Astrocyte of the hippocampus (primary cell): ENCODE results near the gene LDB1.

Experiments
- DNase-seq: peaks from one replicate; pipeline ENCODE4 v3.0.0; 2011; ENCODE audit warnings: low read depth, low spot score

Gene LDB1

DNA sequence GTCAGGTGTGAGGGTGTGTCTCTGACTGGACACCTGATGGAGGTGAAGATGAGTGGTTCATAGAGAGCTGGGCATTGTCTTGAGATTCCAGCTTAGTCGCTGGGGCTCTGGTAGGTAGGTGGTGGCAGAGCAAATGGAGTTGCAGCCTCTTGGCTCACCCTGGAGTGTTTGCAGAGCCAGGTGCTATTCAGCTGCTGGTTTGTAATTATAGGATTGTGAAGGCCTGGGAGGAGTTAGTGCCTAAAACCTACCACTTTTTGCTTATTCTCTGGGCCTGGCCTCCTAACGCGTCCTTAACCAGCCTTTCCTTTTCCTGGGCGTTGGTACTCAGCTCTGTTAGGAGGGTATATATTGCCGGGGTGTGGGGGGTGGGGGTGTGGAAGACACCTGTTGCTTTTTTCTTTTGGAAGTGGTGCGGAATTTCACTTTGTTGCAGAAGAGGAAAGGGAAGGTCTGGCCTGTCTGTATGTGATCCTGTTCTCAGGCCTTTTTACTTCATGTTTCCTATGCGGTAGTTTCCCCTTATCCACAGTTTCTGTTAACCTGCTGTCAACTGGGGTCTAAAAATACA lies 15.9 kb upstream of the LDB1 start:
- no peak for DNase-seq

DNA sequence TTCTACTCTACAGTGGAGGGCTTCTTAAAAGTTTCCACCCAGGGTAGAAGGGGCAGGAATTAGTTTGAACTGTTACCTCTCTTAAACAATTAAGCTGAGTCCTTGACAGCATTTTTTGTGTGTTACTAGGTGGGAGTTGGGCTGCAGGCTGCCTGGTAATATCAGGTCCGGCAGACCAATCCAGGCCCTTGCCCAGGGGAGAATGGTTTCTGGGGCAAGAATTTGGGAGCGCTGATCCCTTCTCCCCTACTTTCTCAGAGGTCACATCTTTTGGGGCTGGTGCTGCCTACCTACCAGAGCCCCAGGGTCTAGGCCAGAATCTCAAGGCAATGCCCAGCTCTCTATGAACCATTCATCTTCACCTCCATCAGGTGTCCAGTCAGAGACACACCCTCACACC lies 14.2 kb upstream of the LDB1 start:
- DNase-seq, result no peak

GRCh38 chr10:102133373-102134195 lies 13.4 kb upstream of the LDB1 start:
- DNase-seq, result peak; percentile 85

- peak; percentile 99 for DNase-seq
Observed at GRCh38 chr10:102132563-102133372, 12.6 kb upstream of the LDB1 start, which contains the start of gene PPRC1. TSS of gene PPRC1 (plus strand) at chr10:102133040. CDS start at chr10:102133069, 29 bp downstream.

GRCh38 chr10:102132193-102132562 lies 12.0 kb upstream of the LDB1 start:
- DNase-seq, result no peak

GRCh38 chr10:102131286-102132170 lies 11.4 kb upstream of the LDB1 start:
- peak; percentile 67 for DNase-seq

DNA sequence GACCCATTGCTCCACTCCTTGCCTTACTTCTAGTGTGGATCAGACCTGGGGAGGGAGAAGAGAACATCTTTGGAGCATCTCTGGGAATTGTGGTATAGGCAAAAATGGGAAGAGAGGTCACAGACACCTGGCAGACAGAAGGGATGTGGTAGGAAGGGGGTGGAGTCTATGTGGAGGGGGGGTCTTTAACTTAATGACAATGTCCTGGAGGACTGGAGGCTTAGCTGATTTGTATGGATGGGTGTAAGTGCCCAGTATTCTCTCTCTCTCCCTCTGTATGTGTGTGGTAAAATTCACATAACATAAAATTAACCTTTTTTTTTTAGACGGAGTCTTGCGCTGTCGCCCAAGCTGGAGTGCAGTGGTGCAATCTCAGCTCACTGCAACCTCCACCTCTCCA lies 3.1 kb upstream of the LDB1 start:
- DNase-seq, result no peak

GRCh38 chr10:102122450-102122849 lies 2.3 kb upstream of the LDB1 start:
- no peak for DNase-seq

DNA sequence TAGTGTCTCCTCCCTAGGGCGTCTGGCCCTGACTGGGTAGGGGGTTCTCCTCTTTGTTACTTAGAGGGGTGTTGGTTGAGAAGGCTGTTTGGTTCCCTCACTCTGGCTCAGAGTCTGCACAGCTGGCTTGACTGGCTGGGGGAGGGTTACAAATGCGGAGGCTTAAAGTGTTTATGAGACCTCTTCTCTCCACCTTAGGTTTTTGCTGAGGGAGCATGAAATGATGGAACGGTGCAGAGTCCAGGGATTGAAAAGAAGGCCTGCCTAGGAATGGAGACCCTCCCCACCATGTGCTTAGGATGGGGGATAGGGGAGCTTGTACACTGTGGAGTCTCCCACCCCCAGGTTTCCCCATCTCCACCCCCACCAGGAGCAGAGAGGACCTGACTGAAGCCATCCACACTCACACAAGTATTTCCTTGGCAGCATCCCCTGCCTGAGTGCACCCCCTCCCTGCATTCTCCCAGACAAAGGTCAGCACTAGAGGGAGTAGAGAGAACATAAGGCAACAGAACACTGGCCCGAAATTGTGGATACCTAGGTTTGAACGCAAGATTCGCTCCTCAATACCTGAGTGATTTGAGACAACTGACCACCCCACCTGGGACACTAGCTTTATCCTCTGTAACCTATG lies 1.7 kb upstream of the LDB1 start:
- peak; percentile 41 for DNase-seq

DNA sequence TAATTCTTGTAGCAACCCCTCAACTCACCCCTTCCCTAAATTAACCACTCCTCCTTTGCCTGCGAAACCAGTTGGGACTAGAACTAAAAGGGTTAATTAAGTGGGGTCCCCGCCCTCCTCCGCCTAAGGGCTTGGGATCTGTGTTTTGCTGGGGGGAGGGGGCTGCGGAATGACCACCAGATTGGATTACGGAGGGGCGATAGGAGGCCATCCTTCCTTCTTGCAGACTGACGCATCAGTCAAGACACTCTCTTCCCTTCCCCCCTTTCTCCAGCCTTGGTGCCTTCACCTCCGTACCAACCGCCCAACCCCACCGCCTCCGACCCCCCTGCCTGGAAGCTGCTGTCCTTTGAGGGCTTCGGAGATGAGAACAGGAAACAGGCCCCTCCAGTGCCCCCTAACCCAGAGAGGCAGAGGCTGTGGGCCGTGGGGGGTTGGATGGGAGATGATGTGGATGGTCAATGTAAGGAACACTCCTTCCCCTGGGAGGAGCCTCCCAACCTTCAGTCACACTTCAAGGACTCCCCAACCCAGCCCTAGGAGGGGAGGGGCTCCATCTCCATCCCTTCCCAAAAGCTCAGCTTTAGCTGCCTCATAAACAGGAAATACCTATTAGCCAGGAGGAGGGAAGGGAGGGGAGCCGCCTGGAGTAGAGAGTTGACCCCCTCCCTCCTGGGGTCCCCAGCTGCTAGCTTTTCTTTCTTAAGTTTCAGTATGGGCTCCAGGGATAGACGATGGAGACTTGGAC lies 997 bp upstream of the LDB1 start:
- DNase-seq, result peak; percentile 60

DNA sequence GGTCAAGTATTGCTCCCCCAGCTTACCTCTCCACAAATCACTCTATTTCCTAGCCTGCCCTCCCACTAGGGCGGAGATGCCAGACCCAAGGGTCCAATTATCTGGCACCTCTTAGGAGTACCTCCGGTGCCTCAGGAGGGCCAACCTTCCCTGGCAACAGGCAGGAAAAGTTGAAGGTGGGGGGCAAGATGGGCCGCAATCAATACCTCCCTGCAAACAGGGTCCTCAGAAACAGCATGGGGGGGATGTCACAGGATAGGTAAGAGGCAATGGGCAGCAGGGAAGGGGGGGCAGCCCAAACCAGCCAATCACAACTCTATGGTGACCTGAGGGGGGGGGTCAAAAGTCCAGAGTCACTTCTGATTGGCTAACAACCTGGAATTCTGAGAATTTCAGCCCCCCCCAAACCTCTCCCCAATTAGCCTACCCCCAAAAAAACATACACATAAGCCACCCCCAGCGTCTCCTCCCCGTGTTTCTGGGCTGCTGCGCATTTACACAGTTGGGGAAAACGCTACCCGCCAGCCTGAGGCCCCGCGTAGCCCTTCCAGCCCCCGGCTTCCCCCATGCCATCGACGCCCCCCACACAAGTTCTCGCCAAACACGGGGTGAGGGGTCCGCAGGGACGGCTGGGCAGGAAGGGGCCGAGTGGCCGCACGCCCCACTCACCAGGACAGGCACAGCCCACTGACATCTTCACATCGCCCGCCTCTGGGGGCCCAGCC lies 589 bp downstream of the LDB1 start:
- DNase-seq, result peak; percentile 88

DNA sequence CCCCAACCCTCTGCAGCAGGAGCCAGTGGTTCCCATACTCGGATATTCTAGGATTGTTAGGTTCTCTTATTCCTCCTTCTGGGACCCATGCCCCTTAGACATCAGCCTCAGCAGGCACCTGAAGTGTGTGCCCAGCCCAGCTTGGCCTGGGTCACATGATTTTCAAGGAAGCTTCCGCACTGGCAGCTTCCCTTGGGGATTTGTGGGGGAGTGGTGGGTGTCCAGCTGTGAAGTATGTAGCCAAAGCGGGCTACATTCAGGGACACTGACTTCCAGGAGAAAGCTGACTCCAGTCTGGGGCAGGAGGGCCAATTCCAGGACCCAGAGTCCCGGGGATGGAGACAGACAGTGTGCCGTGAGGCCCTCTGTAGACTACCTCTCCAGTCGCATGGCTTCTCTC lies 1.3 kb downstream of the LDB1 start:
- peak; percentile 45 for DNase-seq

GRCh38 chr10:102117391-102118159 lies 2.6 kb downstream of the LDB1 start:
- DNase-seq, result peak; percentile 94

- no peak for DNase-seq
Observed at GRCh38 chr10:102116656-102117055, 3.5 kb downstream of the LDB1 start.

DNA sequence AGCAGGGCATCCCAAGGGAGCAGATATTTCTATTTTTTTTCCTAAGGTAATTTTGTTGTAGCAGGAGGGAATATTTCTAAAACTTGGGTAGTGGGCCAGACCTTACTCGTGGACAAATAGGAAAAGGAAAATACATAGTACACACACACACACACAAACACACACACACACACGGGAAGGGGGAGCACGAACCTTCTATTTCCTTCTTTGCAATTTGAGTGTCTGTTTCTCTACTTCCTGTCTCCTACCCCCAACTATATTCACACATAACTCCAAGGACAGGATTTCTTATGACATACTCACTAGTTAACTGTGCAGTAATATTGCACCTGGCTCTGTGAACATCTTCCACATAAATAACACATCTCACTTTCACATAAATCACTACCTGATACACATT lies 4.4 kb downstream of the LDB1 start:
- no peak for DNase-seq

- peak; percentile 93 for DNase-seq
Observed at GRCh38 chr10:102114861-102115618, 5.1 kb downstream of the LDB1 start.

GRCh38 chr10:102113956-102114857 lies 6.0 kb downstream of the LDB1 start:
- DNase-seq, result peak; percentile 55
